Left lung (tissue), 10 donors: Measurements from ENCODE around the gene ZNF462. TPM values are rescaled to one million over a fixed set of nuclear protein-coding genes. Genes with fewer than 3 reads are reported as not detected.

ENCODE experiments used
- ATAC-seq: fragments of 200-7000 bp; cut with Tn5 transposase; one replicate; pipeline ENCODE4 v1.9.1; 2020; ENCODE audit warnings: moderate library complexity
- DNase-seq, 4 donors: peaks; one replicate each; pipeline ENCODE4 v3.0.0-alpha.2; 2013 to 2020
- H3K27ac ChIP-seq, 2 donors: fragments of 200-600 bp; sonication (generic) in 1 of 2; one replicate each; pipeline versions ENCODE4 v1.5.0 to v1.8.0; 2020 to 2021
- H3K27me3 ChIP-seq, 2 donors: fragments of 200-600 bp; sonication (generic) in 1 of 2; one replicate each; pipeline versions ENCODE4 v1.5.0 to v1.8.0; 2020 to 2021
- H3K36me3 ChIP-seq, 2 donors: fragments of 200-600 bp; sonication (generic) in 1 of 2; one replicate each; pipeline versions ENCODE4 v1.5.0 to v1.8.0; 2020 to 2021
- H3K4me1 ChIP-seq, 2 donors: fragments of 200-600 bp; one replicate each; pipeline ENCODE4 v1.8.0; 2021
- H3K4me3 ChIP-seq, 2 donors: fragments of 200-600 bp; sonication (generic) in 1 of 2; one replicate each; pipeline versions ENCODE4 v1.5.0 to v1.8.0; 2020 to 2021; ENCODE audit warnings: mild to moderate bottlenecking in 1 of 2
- H3K9me3 ChIP-seq, 2 donors: fragments of 200-600 bp; sonication (generic) in 1 of 2; one replicate each; pipeline versions ENCODE4 v1.5.0 to v1.8.0; 2020 to 2021
- intact Hi-C, 2 donors: fragments of 100-400 bp; cut with DNase I; formaldehyde crosslinking; loops; one replicate each; pipeline versions ENCODE4 v1.11.2 to v1.14.2; 2022
- polyA plus RNA-seq, 6 donors: library from polyadenylated mRNA; unstranded; fragments of 120-200 nt; gene quantifications; one replicate each; pipeline ENCODE4 v1.2.1, GENCODE V29; 2013; ENCODE audit not compliant: insufficient read length in 6 of 6
- total RNA-seq, 2 donors: library from RNA; stranded (reverse); fragmentation: NEBNext Ultra II Directional; extraction: Animal tissue kit (Norgen Biotek cat#: 25700); gene quantifications; one replicate each; pipeline ENCODE4 v1.2.1, GENCODE V29; 2021
- TF ChIP-seq, protein P1 (sequence below), 2 donors: fragments of 200-600 bp; sonication (generic) in 1 of 2; IDR thresholded peaks; one replicate each; pipeline versions ENCODE4 v1.5.0 to v1.8.0; 2021; ENCODE audit warnings: antibody characterized with exemption in 2 of 2
- donor health status: DM: no; HTN: yes; CAD: no.
- donor health status: DM: no; HTN: no; CAD: no.

The ZNF462 gene
- total and polyA plus RNA-seq, 8 donors, result 26.9 to 41.4 (median 30.8) TPM

DNA sequence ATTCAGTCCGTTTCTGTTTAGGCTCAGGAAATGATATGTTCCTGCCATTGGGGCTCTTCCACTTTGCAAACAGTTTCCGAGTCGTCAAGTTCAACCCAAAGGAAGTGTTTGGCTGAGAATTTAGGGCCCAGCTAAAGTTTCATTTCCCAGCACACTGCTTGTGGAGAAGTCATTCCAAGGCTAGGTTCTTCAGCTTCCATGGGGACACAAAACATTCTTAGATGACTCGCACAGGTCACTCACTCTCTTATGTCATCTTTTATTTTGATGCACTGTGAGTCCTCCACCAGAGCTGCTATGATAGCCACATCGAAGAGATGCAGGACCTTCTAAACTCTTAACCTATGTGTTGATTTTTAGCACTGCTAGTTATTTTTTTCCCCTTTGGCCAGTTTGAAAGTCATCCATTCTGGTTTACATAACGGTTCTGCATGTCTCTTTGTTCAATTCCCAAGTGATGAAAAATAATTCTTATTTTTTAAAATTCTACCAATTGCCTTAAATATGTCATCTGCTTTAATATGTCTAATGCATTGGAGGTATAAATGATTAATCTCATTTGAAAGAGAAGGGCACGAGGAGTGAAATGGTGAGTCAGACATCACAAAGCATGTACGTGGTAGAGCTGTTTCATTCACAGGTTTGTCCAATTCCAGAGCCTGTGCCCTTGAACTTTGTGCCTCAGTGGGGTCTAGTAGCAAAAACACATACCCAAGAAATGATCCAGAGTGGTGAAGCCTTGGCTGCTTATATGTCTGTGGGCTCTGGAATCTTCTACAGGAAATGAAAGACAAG is 84.3 kb downstream of the ZNF462 start:
- H3K27ac ChIP-seq, result no peak overlapping the region
- TF ChIP-seq, protein P1, sequence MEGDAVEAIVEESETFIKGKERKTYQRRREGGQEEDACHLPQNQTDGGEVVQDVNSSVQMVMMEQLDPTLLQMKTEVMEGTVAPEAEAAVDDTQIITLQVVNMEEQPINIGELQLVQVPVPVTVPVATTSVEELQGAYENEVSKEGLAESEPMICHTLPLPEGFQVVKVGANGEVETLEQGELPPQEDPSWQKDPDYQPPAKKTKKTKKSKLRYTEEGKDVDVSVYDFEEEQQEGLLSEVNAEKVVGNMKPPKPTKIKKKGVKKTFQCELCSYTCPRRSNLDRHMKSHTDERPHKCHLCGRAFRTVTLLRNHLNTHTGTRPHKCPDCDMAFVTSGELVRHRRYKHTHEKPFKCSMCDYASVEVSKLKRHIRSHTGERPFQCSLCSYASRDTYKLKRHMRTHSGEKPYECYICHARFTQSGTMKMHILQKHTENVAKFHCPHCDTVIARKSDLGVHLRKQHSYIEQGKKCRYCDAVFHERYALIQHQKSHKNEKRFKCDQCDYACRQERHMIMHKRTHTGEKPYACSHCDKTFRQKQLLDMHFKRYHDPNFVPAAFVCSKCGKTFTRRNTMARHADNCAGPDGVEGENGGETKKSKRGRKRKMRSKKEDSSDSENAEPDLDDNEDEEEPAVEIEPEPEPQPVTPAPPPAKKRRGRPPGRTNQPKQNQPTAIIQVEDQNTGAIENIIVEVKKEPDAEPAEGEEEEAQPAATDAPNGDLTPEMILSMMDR (IDR thresholded peaks at IDR 0.05), result no peak
- no peaks in the 10 kb centered on the region for H3K9me3 ChIP-seq
- no peak for ATAC-seq
- H3K27me3 ChIP-seq, result no peaks in the 10 kb centered on the region
- intact Hi-C loops, result no loop called here
- H3K4me1 ChIP-seq, result no peaks in the 10 kb centered on the region
- H3K36me3 ChIP-seq, result no peaks in the 10 kb centered on the region
- DNase-seq, result no peak
- no peak overlapping the region for H3K4me3 ChIP-seq

DNA sequence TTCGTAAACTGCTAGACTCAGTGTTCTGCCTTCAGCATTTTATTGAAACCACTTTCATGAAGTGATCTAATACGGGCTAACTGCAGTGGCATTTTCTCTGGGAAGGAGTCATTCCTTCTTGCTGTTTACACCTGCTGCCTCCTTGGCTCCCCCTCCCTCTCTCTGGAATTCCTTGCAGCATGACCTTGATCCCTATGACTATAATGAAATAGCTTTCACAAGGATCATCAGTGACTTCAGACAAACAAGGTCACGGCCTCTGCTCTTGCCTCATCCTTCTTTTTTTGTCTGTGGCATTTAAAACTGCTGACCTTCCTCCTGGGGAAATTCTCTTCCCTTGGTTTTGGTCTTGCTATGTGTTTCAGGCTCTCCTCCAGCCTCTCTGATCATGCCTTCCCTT is 90.2 kb downstream of the ZNF462 start:
- Histone ChIP-seq H3K36me3 (no peaks in the 10 kb centered on the region), H3K9me3 (no peaks in the 10 kb centered on the region), H3K4me1 (no peaks in the 10 kb centered on the region), H3K27ac (no peak overlapping the region), H3K27me3 (no peaks in the 10 kb centered on the region), H3K4me3 (no peak overlapping the region)
- TF ChIP-seq, protein P1 (IDR thresholded peaks at IDR 0.05), result no peak
- DNase-seq (no peak), ATAC-seq (no peak)
- intact Hi-C loops, result no loop called here

DNA sequence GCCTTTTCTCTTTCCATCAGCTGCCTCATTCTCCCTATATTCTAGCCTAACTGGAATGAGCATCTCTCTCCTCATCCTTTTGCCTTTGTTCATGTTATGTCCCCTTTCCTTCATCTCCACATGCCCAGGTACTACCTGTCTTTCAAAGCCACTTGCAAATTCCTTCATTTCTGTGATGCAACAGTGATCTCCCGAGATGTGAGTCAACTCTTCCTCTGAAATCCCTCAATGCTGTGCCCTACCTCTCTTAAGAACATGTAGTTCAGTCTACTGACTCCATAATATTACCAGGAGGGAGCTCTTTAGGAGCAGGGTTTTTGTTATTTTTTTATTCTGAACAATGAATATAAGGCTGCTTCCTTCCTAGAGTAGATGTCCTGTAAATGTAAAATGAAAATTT is 91.6 kb downstream of the ZNF462 start:
- DNase-seq (no peak), ATAC-seq (no peak)
- Histone ChIP-seq H3K27me3 (no peaks in the 10 kb centered on the region), H3K27ac (no peak overlapping the region), H3K9me3 (no peaks in the 10 kb centered on the region), H3K4me3 (no peak overlapping the region), H3K4me1 (no peaks in the 10 kb centered on the region), H3K36me3 (no peaks in the 10 kb centered on the region)
- intact Hi-C loops, result no loop called here
- TF ChIP-seq, protein P1 (IDR thresholded peaks at IDR 0.05), result no peak

DNA sequence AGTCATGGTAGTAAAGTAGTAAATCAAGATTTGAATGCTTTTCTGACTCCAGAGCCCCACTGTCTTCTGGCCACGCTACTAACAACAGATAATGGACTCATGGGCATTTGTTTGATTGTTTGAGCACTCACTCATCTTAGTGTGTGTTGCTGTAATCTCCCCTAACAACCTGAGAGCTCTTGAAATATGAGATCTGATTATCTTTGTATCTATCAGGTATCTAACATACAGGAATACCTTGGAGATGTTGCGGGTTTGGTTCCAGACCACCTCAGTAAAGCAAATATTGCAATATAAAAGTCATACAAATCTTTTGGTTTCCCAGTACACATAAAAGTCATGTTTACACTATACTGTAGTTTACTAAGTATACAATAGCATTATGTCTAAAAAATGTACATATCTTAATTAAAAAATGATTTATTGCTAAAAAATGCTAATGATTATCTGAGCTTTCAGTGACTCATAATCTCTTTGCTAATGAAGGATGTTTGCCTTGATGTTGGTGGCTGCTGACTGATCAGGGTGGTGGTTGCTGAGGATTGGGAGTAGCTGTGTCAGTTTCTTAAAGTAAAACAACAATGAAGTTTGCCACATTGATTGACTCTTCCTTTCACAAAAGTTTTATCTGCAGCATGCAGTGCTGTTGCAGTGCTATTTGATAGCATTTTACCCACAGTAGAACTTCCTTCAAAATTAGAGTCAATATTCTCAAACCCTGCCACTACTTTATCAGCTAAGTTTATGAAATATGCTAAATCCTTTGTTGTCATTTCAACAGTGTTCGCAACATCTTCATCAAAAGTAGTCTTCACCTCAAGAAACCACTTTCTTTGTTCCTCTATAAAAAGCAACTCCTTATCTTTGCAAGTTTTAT is 92.2 kb downstream of the ZNF462 start:
- ATAC-seq, result no peak
- no peak for DNase-seq
- Histone ChIP-seq H3K9me3 (no peaks in the 10 kb centered on the region), H3K27ac (no peak overlapping the region), H3K27me3 (no peaks in the 10 kb centered on the region), H3K4me3 (no peak overlapping the region), H3K36me3 (no peaks in the 10 kb centered on the region), H3K4me1 (no peaks in the 10 kb centered on the region)
- TF ChIP-seq, protein P1 (IDR thresholded peaks at IDR 0.05), result no peak
- intact Hi-C loops, result no loop called here

DNA sequence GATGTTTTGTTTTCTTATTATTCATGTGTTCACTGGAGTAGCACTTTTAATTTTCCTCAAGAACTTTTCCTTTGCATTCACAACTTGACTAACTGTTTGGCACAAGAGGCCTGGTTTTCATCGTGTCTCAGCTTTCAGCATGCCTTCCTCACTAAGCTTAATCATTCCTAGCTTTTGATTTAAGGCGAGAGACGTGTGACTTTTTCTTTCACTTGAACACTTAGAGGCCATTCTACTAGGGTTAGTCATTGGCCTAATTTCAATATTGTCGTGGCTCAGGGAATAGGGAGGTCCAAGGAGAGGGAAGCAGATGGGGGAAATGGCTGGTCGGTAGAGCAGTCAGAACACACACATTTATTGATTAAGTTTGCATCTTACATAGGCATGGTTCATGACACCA is 94.0 kb downstream of the ZNF462 start:
- Histone ChIP-seq H3K4me1 (no peaks in the 10 kb centered on the region), H3K36me3 (no peaks in the 10 kb centered on the region), H3K27me3 (no peaks in the 10 kb centered on the region), H3K4me3 (no peak overlapping the region), H3K9me3 (no peaks in the 10 kb centered on the region), H3K27ac (no peak overlapping the region)
- DNase-seq, result no peak
- ATAC-seq, result no peak
- TF ChIP-seq, protein P1 (IDR thresholded peaks at IDR 0.05), result no peak
- intact Hi-C loops, result no loop called here
